Cardiac fibroblast (primary cell): ENCODE results near the gene KCNQ2.

Source experiments
- DNase-seq, 2 donors: peaks; one replicate each; pipeline versions ENCODE4 v3.0.0 to v3.0.0-alpha.2; 2010; ENCODE audit warnings: low read depth in 2 of 2
- H3K4me3 ChIP-seq, 2 donors: replicated peaks in 1 of 2; 1 replicate in 1 of 2; 2 replicates in 1 of 2; pipeline ENCODE4 v1.5.1; 2011; ENCODE audit warnings: low read depth in 2 of 2, low read length in 2 of 2, mild to moderate bottlenecking in 2 of 2, moderate library complexity in 1 of 2
- TF ChIP-seq, protein P1 (sequence below): IDR thresholded peaks from one replicate; pipeline ENCODE4 v1.5.1; 2011; ENCODE audit warnings: low read depth, mild to moderate bottlenecking, low read length, inconsistent platforms

KCNQ2 gene

DNA sequence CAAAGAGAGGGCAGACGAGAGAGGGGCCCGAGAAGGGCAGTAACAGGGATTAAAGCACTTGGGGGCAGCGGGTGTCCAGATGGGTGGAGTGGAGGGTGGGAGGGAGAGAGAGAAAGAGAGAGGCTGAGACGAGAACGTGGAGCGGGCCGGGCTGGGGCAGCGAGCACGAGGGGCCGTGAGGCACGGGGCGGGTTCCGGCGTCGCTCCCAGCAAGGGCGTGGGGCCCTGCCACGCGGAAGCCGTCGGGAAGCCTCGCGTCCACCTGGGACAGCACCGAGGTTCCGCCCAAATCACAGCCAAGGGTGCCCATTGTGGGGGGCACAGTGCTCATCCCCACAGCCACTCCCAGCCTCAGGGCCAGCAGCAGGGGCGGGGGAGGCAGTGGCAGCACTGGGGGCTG lies 49.8 kb downstream of the KCNQ2 start:
- TF ChIP-seq, protein P1, sequence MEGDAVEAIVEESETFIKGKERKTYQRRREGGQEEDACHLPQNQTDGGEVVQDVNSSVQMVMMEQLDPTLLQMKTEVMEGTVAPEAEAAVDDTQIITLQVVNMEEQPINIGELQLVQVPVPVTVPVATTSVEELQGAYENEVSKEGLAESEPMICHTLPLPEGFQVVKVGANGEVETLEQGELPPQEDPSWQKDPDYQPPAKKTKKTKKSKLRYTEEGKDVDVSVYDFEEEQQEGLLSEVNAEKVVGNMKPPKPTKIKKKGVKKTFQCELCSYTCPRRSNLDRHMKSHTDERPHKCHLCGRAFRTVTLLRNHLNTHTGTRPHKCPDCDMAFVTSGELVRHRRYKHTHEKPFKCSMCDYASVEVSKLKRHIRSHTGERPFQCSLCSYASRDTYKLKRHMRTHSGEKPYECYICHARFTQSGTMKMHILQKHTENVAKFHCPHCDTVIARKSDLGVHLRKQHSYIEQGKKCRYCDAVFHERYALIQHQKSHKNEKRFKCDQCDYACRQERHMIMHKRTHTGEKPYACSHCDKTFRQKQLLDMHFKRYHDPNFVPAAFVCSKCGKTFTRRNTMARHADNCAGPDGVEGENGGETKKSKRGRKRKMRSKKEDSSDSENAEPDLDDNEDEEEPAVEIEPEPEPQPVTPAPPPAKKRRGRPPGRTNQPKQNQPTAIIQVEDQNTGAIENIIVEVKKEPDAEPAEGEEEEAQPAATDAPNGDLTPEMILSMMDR: no peak
- no peak for DNase-seq
- H3K4me3 ChIP-seq: no peak overlapping the region

DNA sequence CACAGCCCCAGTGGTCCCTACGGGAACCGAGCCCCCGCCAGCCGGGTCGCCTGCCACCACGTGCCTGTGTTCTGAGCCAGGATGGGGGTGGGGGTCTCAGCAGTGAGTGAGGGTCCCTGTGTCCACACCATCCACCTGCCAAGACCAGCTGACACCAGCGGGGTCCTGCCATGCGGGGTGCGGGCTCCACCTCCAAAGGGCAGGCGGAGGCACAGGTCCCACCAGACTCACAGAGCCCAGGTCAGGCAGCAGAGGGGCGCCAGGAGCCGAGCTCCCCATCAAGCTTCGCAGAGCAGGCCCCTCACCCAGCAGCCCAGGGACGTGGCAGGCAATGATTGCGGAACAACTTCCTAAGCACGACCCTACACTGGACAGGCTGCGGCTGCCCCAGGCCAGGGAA lies 50.5 kb downstream of the KCNQ2 start:
- TF ChIP-seq, protein P1: no peak
- H3K4me3 ChIP-seq: no peak overlapping the region
- DNase-seq: no peak

DNA sequence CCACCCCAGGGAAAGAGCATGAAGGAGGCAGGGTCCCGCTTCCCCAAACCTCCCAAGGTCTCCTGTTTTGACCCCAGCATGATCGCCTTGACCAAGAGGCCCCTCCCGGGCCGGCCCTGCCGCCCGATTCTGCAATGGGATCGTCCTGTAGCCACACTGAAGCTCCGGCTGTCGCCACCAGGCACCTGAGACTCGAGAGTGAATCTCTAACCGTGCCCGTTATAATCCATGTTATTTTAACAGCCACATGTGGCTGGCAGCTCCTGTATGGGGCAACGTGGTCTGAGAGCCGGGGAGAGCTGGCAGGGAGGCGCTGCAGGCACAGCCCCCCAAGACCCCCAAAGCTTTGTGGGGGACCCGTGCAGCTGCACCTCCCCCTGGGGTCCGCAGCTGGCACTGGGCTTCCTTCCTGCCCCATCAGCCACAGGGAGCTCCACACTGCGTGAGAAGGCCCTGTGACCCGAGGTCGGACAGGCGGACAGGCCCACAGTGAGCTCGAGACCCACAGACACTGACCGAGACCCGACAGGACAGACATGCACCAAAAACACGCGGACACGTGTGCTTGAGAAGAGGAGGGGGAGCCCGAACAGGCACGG lies 51.3 kb downstream of the KCNQ2 start:
- no peak overlapping the region for H3K4me3 ChIP-seq
- DNase-seq: no peak
- TF ChIP-seq, protein P1: no peak

DNA sequence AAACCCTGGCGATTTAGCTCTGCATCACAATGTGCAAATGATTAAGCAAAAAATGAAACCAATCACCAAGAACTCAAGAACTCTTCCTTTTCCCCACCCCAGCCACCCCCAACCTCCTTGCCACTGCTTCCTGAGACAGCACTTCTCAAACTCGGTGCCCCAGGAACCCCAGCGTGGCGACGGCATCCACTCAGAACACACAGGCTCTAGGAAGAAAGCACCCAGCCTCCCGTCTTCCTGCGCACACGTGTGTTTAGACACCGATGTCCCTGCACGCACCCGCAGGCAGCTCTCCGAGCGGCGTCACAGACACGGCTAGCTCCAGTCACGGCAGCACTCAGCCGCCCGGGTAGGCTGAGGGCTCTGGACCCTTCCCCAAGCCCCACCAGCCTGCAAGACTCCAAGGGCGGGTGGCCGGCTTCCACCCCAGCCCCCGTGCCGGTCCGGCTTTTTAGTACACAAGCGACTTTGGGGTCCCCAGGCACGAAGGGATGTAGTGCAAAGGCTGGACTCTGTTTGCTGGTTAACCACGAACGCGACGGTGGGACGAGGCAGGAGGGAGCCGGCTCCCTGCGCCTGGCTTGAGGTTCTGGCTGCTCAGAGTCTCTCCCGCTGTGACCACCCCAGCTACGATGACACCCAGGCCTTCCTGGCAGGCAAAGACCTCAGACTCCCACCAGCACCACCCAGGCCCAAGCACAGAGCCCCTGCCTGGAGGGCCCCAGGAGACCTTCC lies 51.9 kb downstream of the KCNQ2 start:
- DNase-seq: no peak
- no peak overlapping the region for H3K4me3 ChIP-seq
- TF ChIP-seq, protein P1: no peak

DNA sequence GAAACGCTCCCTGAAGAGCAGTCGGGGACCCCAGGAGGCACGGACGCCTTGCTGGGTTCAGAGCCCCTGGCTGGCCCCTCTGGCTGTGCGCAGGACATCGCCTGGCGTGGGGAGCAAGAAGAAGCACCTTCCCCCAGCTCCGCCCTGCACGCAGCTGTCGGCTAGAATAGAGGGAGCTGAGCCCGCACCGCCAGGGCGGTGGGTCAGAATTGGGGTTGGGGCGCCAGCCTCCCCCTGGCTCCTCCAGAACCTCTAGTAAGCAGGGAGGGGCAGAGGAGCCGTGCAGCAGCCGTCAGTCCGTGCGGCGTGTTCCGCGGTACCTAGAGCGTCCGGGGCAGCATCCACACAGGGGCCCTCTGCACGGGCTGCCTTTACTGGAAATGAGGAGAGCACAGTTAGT lies 53.2 kb downstream of the KCNQ2 start:
- TF ChIP-seq, protein P1: no peak
- no peak overlapping the region for H3K4me3 ChIP-seq
- no peak for DNase-seq

DNA sequence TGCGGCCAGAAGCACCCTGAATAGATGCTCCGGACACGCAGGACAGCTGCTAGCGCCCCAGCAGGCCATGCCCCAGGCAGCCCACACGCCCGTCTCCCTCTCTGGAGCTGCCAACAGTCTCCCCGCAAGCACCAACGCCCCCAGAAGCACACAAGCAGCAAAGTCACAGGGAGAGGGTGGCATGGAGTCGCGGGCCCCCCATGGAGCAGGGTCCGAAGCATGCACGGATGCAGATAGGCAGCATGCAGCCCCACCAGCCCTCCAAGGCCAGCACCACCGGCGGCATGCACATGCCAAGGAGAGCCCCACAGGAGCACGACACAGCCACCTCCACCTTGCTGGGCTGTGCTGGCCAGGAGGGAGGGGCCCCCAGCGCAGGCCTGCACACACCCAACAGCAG lies 53.8 kb downstream of the KCNQ2 start:
- TF ChIP-seq, protein P1: no peak
- DNase-seq: no peak
- H3K4me3 ChIP-seq: no peak overlapping the region

DNA sequence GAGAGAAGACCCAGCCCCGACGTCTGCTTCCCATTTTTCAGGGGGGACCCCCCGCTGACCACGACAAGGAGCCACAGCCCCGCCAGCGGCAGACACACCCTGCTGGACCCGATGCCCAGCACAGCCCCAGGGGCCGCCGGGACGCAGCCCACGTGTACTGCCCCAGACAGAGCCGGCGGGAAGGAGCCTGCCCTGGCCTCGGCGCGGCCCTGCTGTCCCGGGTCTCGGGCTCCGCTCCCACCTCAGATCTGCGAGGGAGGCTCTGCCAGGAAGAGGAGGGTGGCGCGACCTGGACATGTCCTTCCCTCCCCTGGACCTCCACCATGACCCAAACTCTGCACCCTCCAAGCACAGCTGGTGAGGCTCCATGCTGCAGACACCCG lies 54.7 kb downstream of the KCNQ2 start:
- DNase-seq: no peak
- TF ChIP-seq, protein P1: no peak
- no peak overlapping the region for H3K4me3 ChIP-seq
